GM18511 (cell line): ENCODE data around the gene RBMX2.
"Not testable (repeated sequence)": the region's sequence is repeated elsewhere in the genome, so short reads cannot be mapped to it uniquely, and the experiment has no call there.

Experiments
- ATAC-seq: cut with Tn5 transposase; IDR thresholded peaks from one replicate; pipeline ENCODE4 v1.9.1; 2021; ENCODE audit warnings: mild to moderate bottlenecking, moderate library complexity; ENCODE audit not compliant: unreplicated experiment

Gene RBMX2, protein sequence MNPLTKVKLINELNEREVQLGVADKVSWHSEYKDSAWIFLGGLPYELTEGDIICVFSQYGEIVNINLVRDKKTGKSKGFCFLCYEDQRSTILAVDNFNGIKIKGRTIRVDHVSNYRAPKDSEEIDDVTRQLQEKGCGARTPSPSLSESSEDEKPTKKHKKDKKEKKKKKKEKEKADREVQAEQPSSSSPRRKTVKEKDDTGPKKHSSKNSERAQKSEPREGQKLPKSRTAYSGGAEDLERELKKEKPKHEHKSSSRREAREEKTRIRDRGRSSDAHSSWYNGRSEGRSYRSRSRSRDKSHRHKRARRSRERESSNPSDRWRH

DNA sequence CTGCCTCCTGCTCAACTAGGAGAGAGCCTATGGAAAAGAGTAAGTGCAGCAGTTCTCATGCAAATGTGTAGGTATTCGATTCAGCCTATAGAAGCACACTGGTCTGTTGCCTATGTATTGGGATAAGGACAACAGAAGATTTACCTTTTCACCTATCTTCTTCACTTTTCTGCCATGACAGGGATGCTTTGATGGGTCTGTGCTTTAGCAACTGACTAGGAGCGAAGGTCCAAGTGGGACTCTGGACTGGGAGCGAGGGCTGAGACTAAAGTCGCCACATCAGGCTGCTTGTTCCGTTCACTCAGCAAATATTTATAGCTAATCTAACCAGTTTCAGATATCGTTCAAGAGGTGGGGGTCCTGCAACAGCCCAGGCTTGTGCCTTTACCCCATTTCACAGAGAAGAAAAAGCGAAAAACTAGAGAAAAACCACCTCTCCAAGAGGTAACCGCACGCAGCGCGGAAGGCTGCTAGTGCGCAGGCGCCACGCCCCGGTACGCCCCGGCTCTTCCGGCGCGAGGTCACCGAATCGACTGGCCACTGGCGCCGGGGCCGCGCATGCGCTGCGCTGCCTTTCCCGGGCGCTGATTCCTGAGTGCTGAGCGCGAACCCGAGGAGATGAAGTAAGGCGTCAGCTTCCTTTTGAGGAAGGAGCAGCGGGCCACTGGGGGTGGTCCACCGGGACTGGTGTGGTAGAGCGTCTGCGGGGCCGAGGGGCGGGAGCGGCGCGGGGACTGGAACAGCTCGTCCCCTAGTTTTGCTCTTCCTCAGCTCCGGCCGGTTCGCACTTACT is at the start of gene RBMX2:
Gene RBMX2 (plus strand): TSS at position 573 of the 793 bp plus-strand sequence. CDS start 46 bp downstream, at position 619.
- peak; percentile 94 for ATAC-seq

- ATAC-seq: not testable (repeated sequence)
Measured at GRCh38 chrX:130352050-130352449, 49.7 kb upstream of the RBMX2 start.

- no peak for ATAC-seq
Measured at GRCh38 chrX:130376077-130376476, 25.7 kb upstream of the RBMX2 start.

DNA sequence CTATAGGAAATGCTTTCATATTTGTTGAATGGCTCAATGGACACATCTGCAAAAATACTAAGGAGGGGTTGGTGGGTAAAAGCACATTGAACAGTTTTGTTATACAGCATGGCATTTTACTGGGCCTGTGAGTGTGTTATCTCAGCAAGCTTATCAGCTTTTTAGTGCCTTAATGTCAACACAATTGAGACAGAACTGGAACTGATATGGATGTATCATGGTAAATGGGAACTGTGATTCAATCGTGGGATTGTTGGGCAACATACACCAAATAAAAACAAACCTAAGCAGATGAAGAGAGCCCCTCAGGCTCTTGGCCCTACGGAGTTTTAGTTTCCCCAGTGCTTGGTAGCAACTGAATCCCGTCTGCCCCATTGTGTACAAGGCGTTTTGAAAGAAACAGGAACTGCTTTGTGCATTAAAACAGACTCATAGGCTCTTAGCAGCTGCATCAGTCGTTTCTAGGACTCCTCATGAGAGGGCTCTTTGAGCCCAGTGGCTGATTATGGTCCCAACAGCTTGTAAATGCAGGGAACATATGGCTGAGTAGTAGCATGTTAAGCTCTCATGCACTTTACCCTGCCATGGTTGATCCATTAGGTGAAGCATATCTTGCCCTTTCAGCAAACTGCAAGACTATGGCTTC is 23.6 kb upstream of the RBMX2 start:
- ATAC-seq: no peak

GRCh38 chrX:130385520-130385919 is 16.3 kb upstream of the RBMX2 start, which contains the start of gene GPR119:
TSS of gene GPR119 (minus strand) at chrX:130385674. CDS start at chrX:130385447, 227 bp downstream.
- ATAC-seq: no peak

GRCh38 chrX:130386408-130386808 is 15.4 kb upstream of the RBMX2 start:
- ATAC-seq: no peak

GRCh38 chrX:130393451-130394074 is 8.2 kb upstream of the RBMX2 start:
- no peak for ATAC-seq

GRCh38 chrX:130395341-130395740 is 6.4 kb upstream of the RBMX2 start:
- no peak for ATAC-seq

GRCh38 chrX:130402208-130402684 is 459 bp downstream of the RBMX2 start:
- ATAC-seq: no peak

DNA sequence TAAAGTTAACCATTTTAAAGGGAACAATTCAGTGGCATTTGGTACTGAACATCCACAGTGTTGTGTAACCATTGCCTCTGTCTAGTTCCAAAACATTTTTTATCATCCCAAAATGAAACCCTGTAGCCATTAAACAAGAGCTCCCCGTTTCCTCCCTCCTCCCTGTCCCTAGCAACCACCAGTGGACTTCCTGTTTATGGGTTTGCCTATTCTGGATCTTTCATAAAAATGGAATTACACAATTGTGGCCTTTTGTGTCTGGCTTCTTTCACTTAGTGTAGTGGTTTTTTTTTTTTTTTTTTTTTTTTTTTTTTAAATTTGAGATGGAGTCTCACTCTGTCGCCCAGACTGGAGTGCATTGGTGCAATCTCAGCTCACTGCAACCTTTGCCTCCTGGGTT is 11.6 kb downstream of the RBMX2 start:
- ATAC-seq: no peak

GRCh38 chrX:130414800-130415199 is 13.0 kb downstream of the RBMX2 start:
- no peak for ATAC-seq

DNA sequence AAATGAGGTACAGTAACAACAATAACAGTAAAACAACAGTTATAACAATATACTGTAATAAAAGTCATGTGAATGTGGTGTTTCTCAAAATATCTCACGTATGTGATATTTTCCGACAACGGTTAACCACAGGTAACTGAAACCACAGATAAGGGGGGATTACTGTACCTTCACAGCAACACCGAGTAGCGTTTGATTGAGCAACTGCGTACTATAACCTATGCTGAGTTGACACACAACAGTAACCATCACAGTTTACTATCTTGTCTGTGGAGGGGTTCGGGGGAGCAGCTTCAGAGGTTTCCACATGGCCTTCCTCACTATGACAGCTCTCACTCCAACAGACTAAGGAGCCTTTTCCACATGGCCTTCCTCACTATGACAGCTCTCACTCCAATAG is 13.4 kb downstream of the RBMX2 start:
- ATAC-seq: no peak

DNA sequence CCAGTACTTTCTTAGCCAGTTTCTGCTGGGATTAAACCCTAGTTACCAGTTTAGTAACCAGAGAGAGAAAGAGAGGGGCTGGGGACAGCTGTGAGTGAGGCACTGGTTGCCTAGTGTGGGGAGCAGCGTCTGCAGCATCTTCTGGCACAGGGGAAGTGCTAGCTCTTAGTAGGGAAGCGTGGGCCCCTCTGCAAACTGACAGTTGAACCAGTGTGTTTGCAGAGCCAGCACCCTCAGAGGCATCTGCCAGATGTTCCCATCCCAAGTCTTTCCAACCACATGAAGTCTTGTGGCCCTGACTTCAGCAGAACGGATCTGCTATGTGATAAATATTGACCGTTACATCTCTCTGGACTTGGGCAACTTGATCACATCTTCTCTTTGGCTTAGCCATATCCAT is 15.0 kb downstream of the RBMX2 start:
- ATAC-seq: no peak

- peak; percentile 61 for ATAC-seq
Measured at GRCh38 chrX:130418066-130418465, 16.3 kb downstream of the RBMX2 start.

DNA sequence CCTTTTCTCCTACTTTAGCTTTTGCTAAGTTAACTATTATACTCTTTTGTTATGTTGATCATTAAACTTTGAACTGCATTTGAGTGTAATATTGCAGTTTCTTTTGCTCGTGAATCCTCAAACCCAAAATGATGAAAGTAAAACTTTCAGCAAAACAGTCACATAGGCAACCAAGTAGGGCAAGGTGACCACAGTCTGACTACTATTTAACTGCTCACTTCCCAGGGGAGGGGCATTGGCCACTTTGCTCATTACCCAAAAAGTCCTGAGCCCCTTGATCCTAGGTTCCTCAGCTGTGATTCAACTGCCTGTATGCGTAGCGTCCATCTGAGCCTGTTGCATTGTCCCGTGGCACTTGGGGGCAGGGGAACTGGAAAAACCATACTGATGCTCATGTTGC is 17.0 kb downstream of the RBMX2 start:
- peak; percentile 63 for ATAC-seq

GRCh38 chrX:130419263-130419662 is 17.5 kb downstream of the RBMX2 start:
- peak; percentile 57 for ATAC-seq

DNA sequence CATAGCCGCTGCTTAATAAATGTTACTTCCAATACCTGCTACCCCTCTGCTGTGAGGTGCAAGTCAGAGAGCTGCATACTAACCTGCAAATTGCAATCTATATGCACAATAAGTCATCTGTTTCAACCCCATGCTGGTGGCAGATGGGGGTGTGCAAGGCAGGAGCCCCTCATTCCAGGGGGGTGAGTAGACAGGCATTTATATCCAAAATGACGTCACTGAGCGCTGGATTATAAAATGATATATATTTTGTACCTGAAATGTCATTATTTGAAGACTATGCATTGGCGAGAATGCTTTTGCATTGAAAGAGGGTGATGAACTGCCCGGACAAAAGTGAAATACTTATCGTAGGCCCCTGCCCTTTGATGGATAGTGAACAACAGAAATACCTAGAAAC is 24.7 kb downstream of the RBMX2 start:
- no peak for ATAC-seq

- not testable (repeated sequence) for ATAC-seq
Measured at GRCh38 chrX:130429236-130429635, 27.4 kb downstream of the RBMX2 start.

DNA sequence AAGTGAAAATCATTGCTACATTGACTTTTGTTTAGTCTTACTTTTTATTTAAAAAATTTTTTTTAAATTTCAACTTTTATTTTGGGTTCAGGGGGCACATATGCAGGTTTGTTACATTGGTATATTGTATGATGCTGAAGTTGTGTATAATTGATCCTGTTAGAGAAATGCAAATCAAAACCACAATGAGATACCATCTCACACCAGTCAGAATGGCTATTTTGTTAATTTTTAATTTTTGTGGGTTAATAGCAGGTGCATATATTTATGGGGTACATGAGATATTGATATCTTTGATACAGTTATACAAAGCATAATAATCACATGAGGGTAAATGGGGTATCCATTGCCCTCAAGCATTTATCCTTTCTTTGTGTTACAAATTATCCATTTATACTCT is 34.1 kb downstream of the RBMX2 start:
- ATAC-seq: peak; percentile 64

GRCh38 chrX:130437996-130438395 is 36.2 kb downstream of the RBMX2 start:
- not testable (repeated sequence) for ATAC-seq

DNA sequence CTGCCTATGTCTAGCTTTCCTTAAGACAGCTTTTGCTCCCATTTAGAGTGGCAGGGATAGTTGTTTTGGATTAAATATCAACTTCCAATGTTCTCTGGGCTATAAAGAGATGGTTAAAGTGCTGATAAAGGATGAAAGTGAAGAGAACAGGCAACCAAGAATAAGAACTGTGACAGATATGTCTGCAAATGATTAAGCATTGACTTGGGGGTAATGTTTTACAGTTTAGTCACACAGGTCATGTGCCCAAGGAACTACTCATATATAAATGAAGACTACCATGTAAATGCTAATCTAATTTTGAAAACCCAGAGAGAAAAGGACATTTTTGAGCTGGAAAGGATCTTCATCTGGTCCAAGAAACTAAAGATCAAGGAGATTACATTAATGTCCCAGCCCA is 42.1 kb downstream of the RBMX2 start:
- no peak for ATAC-seq
